Panc1 (cell line): ENCODE data around the gene GPALPP1.

Experiments
- CTCF ChIP-seq: fragments of 450-650 bp; IDR thresholded peaks from 2 replicates; pipeline ENCODE4 v1.5.1; 2017; ENCODE audit warnings: mild to moderate bottlenecking
- TCF7L2 ChIP-seq: IDR thresholded peaks from 2 replicates; pipeline ENCODE4 v1.6.1; 2011; ENCODE audit warnings: mild to moderate bottlenecking, low read depth, low read length, inconsistent platforms

- TF ChIP-seq TCF7L2 (no peak), CTCF (no peak)
These were observed 18.5 kb downstream of the GPALPP1 start for GRCh38 chr13:45007823-45008222.
